Hepatocyte (in vitro differentiated cells): ENCODE data around the gene CLDN15. TPM values are rescaled to one million over a fixed set of nuclear protein-coding genes. Genes with fewer than 3 reads are reported as not detected.

Source experiments
- DNase-seq: peaks from one replicate; pipeline ENCODE4 v3.0.0-alpha.2; 2016; ENCODE audit warnings: low spot score
- H2AFZ ChIP-seq: fragments of 200-600 bp; sonication (generic); 2 replicates; pipeline ENCODE4 v1.6.0; 2016; ENCODE audit warnings: antibody characterized with exemption, mild to moderate bottlenecking
- H3K27ac ChIP-seq: fragments of 200-600 bp; sonication (generic); 2 replicates; pipeline ENCODE4 v1.5.1; 2016; ENCODE audit warnings: mild to moderate bottlenecking
- H3K27me3 ChIP-seq: fragments of 200-600 bp; sonication (generic); 2 replicates; pipeline ENCODE4 v1.6.1; 2016
- H3K36me3 ChIP-seq: fragments of 200-600 bp; sonication (generic); replicated peaks from 2 replicates; pipeline ENCODE4 v1.5.1; 2016; ENCODE audit warnings: low read depth; ENCODE audit not compliant: insufficient read depth
- H3K4me1 ChIP-seq: fragments of 200-600 bp; sonication (generic); 2 replicates; pipeline ENCODE4 v1.5.1; 2016; ENCODE audit warnings: mild to moderate bottlenecking, moderate library complexity; ENCODE audit not compliant: insufficient read depth
- H3K4me2 ChIP-seq: fragments of 200-600 bp; sonication (generic); 2 replicates; pipeline ENCODE4 v1.6.0; 2016
- H3K4me3 ChIP-seq: fragments of 200-600 bp; sonication (generic); 2 replicates; pipeline ENCODE4 v1.5.1; 2016; ENCODE audit warnings: mild to moderate bottlenecking
- H3K79me2 ChIP-seq: fragments of 200-600 bp; sonication (generic); 2 replicates; pipeline ENCODE4 v1.6.0; 2017; ENCODE audit warnings: mild to moderate bottlenecking
- H3K9me2 ChIP-seq: fragments of 200-600 bp; sonication (generic); replicated peaks from 2 replicates; pipeline ENCODE4 v1.6.0; 2017; ENCODE audit warnings: mild to moderate bottlenecking; ENCODE audit not compliant: insufficient read depth
- H3K9me3 ChIP-seq: fragments of 200-600 bp; sonication (generic); 2 replicates; pipeline ENCODE4 v1.5.1; 2016; ENCODE audit warnings: low read depth, mild to moderate bottlenecking
- H4K20me1 ChIP-seq: fragments of 200-600 bp; sonication (generic); 2 replicates; pipeline ENCODE4 v1.6.0; 2016; ENCODE audit warnings: mild to moderate bottlenecking; ENCODE audit not compliant: insufficient read depth, poor library complexity, severe bottlenecking
- EZH2 ChIP-seq: fragments of 200-600 bp; sonication (generic); IDR thresholded peaks from 2 replicates; pipeline ENCODE4 v1.6.1; 2016; ENCODE audit warnings: antibody characterized with exemption, mild to moderate bottlenecking, borderline replicate concordance
- EZH2phosphoT487 ChIP-seq: fragments of 200-600 bp; sonication (generic); IDR thresholded peaks from one replicate; pipeline ENCODE4 v1.6.1; 2018; ENCODE audit warnings: antibody characterized with exemption, mild to moderate bottlenecking, low read depth, moderate library complexity; ENCODE audit not compliant: unreplicated experiment, severe bottlenecking
- WGBS: methylation state at CpG from one replicate; pipeline ENCODE4 v1.1.6; 2016; ENCODE audit warnings: low lambda C conversion rate; ENCODE audit errors: missing lambda C conversion rate; 5-methylcytosine and 5-hydroxymethylcytosine counted together
- polyA plus RNA-seq: library from polyadenylated mRNA; unstranded; fragments of >200 nt; fragmentation: Nextera tagmentation; extraction: Ambion mirVana; gene quantifications from 2 replicates; pipeline ENCODE4 v1.2.1, GENCODE V29; 2016
- total RNA-seq: library from RNA; depleted of rRNA; stranded (reverse); fragments of >200 nt; gene quantifications from 2 replicates; pipeline ENCODE4 v1.2.3, GENCODE V29; 2014
- TF ChIP-seq, protein P1 (sequence below): fragments of 200-600 bp; sonication (generic); IDR thresholded peaks from 2 replicates; pipeline ENCODE4 v1.5.1; 2016; ENCODE audit warnings: antibody characterized with exemption, mild to moderate bottlenecking; ENCODE audit not compliant: poor library complexity

CLDN15 gene
- total and polyA plus RNA-seq, 2 experiments from 2014 or later = 14.3 to 25.7 TPM

DNA sequence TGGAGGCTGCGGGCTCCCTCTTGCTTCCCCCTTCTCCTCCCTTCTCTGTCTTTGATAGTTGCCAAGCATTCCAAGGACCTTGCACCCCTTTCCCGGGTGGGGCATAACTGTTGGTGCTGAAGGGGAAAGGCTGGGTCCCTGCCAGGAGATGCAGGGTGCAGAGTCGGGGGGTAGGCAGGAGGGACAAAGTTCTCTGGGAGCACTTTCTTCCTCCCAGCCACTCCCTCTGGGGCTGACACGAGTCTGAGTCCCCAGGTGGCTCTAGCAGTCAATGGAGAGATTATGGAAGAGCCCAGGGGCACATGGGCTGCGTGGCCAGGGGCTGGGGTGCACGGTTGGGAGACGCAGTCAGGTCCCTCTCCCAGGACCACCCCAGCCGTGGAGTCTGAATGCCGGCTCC, 2.1 kb downstream of the CLDN15 start:
- no peaks in the 10 kb centered on the region for H3K79me2 ChIP-seq
- DNase-seq = no peak
- H3K4me2 ChIP-seq = no peak overlapping the region
- H3K4me1 ChIP-seq = peaks cover 17% of the 10 kb centered on the region
- no peaks in the 10 kb centered on the region for H4K20me1 ChIP-seq
- H2AFZ ChIP-seq = no peak overlapping the region
- TF ChIP-seq EZH2phosphoT487 = no peak
- no peak for TF ChIP-seq EZH2
- TF ChIP-seq, protein P1, sequence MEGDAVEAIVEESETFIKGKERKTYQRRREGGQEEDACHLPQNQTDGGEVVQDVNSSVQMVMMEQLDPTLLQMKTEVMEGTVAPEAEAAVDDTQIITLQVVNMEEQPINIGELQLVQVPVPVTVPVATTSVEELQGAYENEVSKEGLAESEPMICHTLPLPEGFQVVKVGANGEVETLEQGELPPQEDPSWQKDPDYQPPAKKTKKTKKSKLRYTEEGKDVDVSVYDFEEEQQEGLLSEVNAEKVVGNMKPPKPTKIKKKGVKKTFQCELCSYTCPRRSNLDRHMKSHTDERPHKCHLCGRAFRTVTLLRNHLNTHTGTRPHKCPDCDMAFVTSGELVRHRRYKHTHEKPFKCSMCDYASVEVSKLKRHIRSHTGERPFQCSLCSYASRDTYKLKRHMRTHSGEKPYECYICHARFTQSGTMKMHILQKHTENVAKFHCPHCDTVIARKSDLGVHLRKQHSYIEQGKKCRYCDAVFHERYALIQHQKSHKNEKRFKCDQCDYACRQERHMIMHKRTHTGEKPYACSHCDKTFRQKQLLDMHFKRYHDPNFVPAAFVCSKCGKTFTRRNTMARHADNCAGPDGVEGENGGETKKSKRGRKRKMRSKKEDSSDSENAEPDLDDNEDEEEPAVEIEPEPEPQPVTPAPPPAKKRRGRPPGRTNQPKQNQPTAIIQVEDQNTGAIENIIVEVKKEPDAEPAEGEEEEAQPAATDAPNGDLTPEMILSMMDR = no peak
- H3K9me2 ChIP-seq = no peaks in the 10 kb centered on the region
- no peaks in the 10 kb centered on the region for H3K9me3 ChIP-seq
- H3K4me3 ChIP-seq = no peak overlapping the region
- 95% methylated on average over 9 of the region's 9 CpGs for WGBS
- no peaks in the 10 kb centered on the region for H3K36me3 ChIP-seq
- H3K27ac ChIP-seq = no peak overlapping the region
- no peaks in the 10 kb centered on the region for H3K27me3 ChIP-seq

- Histone ChIP-seq H2AFZ (no peak overlapping the region), H3K4me3 (no peak overlapping the region), H3K4me2 (no peak overlapping the region), H3K9me2 (no peaks in the 10 kb centered on the region), H4K20me1 (no peaks in the 10 kb centered on the region), H3K79me2 (no peaks in the 10 kb centered on the region), H3K27ac (no peak overlapping the region), H3K36me3 (no peaks in the 10 kb centered on the region), H3K4me1 (peaks cover 17% of the 10 kb centered on the region), H3K27me3 (no peaks in the 10 kb centered on the region), H3K9me3 (no peaks in the 10 kb centered on the region)
- TF ChIP-seq, protein P1 = peak; percentile 27
- TF ChIP-seq EZH2 = no peak
- 77% methylated on average over 11 of the region's 11 CpGs for WGBS
- DNase-seq = no peak
Observed at GRCh38 chr7:101235050-101235449, 2.6 kb downstream of the CLDN15 start.

DNA sequence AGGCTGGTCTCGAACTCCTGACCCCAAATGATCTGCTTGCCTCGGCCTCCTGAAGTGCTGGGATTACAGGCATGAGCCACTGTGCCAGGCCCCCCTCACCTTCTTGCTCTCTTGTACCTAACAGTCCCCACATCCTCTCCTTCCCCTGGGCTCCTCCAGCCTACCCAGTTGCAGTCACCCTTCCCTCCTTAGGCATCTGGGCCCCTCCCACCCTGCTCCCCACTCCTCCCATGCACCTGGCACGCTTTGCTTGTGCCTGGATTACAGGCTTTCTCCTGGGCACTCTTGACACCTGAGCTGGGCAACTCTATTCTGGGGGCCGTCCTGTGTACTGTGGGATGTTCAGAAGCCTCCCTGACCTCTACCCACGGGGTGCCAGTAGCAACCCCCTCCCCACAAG, 3.0 kb downstream of the CLDN15 start:
- Histone ChIP-seq H3K27me3 (no peaks in the 10 kb centered on the region), H3K36me3 (no peaks in the 10 kb centered on the region), H3K4me3 (no peak overlapping the region), H3K27ac (no peak overlapping the region), H3K9me3 (no peaks in the 10 kb centered on the region), H2AFZ (no peak overlapping the region), H3K4me1 (peaks cover 17% of the 10 kb centered on the region), H4K20me1 (no peaks in the 10 kb centered on the region), H3K9me2 (no peaks in the 10 kb centered on the region), H3K79me2 (no peaks in the 10 kb centered on the region), H3K4me2 (no peak overlapping the region)
- TF ChIP-seq EZH2 = no peak
- TF ChIP-seq, protein P1 = no peak
- no peak for TF ChIP-seq EZH2phosphoT487
- WGBS = 92% methylated on average over 5 of the region's 5 CpGs
- DNase-seq = no peak

DNA sequence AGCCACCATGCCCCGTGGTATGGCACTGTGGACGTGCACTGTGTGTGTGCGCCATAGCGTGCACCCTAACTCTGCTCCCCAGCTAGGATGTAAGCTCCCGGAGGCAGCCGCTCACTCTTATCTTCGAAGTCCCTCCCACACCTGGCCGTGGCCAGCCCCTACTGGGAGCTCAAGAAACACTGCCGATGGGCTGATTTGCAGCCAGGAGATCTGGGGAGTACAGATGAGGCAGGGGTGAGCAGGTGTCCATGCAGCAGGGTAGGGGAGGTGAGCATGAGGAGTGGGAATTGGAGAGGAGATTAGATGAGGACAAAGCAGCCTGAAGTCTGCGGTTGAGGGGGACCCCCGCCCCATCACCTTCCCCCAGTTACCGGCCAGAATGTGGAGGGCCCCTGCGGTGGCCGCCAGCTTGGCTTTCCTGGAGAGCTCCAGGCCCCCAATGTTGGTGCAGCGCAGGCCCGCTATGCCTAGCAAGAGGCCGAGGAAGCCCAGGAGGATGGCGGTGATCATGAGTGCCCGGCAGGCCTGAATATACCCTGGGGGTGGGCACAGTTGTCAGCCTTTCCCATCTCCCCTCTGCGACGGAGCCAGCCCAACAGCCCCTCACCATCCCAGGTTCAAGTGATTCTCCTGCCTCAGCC, 3.6 kb downstream of the CLDN15 start:
- 86% methylated on average over 20 of the region's 21 CpGs for WGBS
- H3K4me2 ChIP-seq = no peak overlapping the region
- H3K9me3 ChIP-seq = no peaks in the 10 kb centered on the region
- H3K4me3 ChIP-seq = no peak overlapping the region
- H4K20me1 ChIP-seq = no peaks in the 10 kb centered on the region
- H3K79me2 ChIP-seq = no peaks in the 10 kb centered on the region
- DNase-seq = no peak
- H3K4me1 ChIP-seq = peaks cover 17% of the 10 kb centered on the region
- H3K27ac ChIP-seq = no peak overlapping the region
- no peak overlapping the region for H2AFZ ChIP-seq
- no peaks in the 10 kb centered on the region for H3K27me3 ChIP-seq
- H3K9me2 ChIP-seq = no peaks in the 10 kb centered on the region
- TF ChIP-seq EZH2 = no peak
- TF ChIP-seq, protein P1 = no peak
- TF ChIP-seq EZH2phosphoT487 = no peak
- no peaks in the 10 kb centered on the region for H3K36me3 ChIP-seq
